ENCODE data around the gene ANKS1B.

The ANKS1B gene

GRCh38 chr12:99388671-99389195 lies 596.0 kb downstream of the ANKS1B start:
- Histone ChIP-seq H3K27me3 (ENCODE audit: insufficient read depth, low read depth, severe bottlenecking) (no peaks in the 10 kb centered on the region), H3K9me3 (ENCODE audit: severe bottlenecking) (no peaks in the 10 kb centered on the region), H3K27ac (no peak overlapping the region), H3K36me3 (no peaks in the 10 kb centered on the region), H3K4me3 (ENCODE audit: low read depth, low read length) (no peak overlapping the region)
- no peak for DNase-seq
- TF ChIP-seq, protein P1, sequence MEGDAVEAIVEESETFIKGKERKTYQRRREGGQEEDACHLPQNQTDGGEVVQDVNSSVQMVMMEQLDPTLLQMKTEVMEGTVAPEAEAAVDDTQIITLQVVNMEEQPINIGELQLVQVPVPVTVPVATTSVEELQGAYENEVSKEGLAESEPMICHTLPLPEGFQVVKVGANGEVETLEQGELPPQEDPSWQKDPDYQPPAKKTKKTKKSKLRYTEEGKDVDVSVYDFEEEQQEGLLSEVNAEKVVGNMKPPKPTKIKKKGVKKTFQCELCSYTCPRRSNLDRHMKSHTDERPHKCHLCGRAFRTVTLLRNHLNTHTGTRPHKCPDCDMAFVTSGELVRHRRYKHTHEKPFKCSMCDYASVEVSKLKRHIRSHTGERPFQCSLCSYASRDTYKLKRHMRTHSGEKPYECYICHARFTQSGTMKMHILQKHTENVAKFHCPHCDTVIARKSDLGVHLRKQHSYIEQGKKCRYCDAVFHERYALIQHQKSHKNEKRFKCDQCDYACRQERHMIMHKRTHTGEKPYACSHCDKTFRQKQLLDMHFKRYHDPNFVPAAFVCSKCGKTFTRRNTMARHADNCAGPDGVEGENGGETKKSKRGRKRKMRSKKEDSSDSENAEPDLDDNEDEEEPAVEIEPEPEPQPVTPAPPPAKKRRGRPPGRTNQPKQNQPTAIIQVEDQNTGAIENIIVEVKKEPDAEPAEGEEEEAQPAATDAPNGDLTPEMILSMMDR (IDR thresholded peaks at IDR 0.05; ENCODE audit: low read depth, low read length): no peak

GRCh38 chr12:99387661-99388060 lies 597.1 kb downstream of the ANKS1B start:
- TF ChIP-seq, protein P1 (IDR thresholded peaks at IDR 0.05; ENCODE audit: low read depth, low read length): no peak
- Histone ChIP-seq H3K27me3 (ENCODE audit: insufficient read depth, low read depth, severe bottlenecking) (no peaks in the 10 kb centered on the region), H3K27ac (no peak overlapping the region), H3K9me3 (ENCODE audit: severe bottlenecking) (no peaks in the 10 kb centered on the region), H3K36me3 (no peaks in the 10 kb centered on the region), H3K4me3 (ENCODE audit: low read depth, low read length) (no peak overlapping the region)
- no peak for DNase-seq

- H3K9me3 ChIP-seq (ENCODE audit: severe bottlenecking): no peaks in the 10 kb centered on the region
- no peaks in the 10 kb centered on the region for H3K27me3 ChIP-seq (ENCODE audit: insufficient read depth, low read depth, severe bottlenecking)
- no peak for DNase-seq
- no peak overlapping the region for H3K27ac ChIP-seq
- no peak overlapping the region for H3K4me3 ChIP-seq (ENCODE audit: low read depth, low read length)
- no peaks in the 10 kb centered on the region for H3K36me3 ChIP-seq
- TF ChIP-seq, protein P1 (IDR thresholded peaks at IDR 0.05; ENCODE audit: low read depth, low read length): peak; percentile 29; the same call in 1 of the 2 replicates
Observed at GRCh38 chr12:99386907-99387306, 597.8 kb downstream of the ANKS1B start.

DNA sequence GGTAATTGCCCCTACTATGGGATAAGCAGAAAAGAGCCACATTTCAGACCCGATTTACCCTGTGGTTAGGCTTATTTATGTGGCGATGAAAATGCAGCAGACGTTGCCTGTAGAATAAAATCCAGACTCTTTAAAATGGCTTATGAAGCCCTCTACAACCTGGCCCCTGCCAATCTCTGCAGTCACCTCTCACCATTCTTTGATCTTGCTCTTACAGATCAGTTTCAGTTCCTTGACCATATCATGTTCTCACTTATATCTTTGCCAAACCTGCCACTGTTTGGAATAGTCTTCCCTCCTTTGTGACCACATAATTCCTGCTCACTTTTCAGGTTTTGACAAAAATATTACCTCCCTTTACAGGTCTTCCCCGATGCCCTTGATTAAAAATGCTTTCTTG lies 601.5 kb downstream of the ANKS1B start:
- H3K9me3 ChIP-seq (ENCODE audit: severe bottlenecking): no peaks in the 10 kb centered on the region
- no peaks in the 10 kb centered on the region for H3K36me3 ChIP-seq
- DNase-seq: no peak
- no peaks in the 10 kb centered on the region for H3K27me3 ChIP-seq (ENCODE audit: insufficient read depth, low read depth, severe bottlenecking)
- no peak overlapping the region for H3K4me3 ChIP-seq (ENCODE audit: low read depth, low read length)
- TF ChIP-seq, protein P1 (IDR thresholded peaks at IDR 0.05; ENCODE audit: low read depth, low read length): no peak
- no peak overlapping the region for H3K27ac ChIP-seq

DNA sequence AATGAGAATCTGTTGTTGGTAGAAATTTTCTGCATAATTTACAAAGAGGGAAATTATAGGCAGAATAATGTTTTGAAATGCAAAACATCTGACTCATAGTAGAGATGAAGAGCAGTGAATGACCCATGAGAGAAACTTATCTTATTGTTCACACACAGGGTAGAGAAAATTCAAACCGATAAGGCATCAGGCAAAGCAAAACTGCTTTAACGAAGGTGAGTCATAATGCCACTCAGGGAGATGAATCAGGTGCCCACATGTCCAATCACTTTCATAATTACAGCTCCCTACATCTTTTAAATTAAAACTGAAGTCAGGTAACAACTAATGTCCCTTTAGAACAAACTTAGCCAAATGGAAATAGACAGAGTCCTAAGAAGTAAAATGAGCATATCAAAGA lies 602.7 kb downstream of the ANKS1B start:
- Histone ChIP-seq H3K36me3 (no peaks in the 10 kb centered on the region), H3K9me3 (ENCODE audit: severe bottlenecking) (no peaks in the 10 kb centered on the region), H3K27ac (no peak overlapping the region), H3K27me3 (ENCODE audit: insufficient read depth, low read depth, severe bottlenecking) (no peaks in the 10 kb centered on the region), H3K4me3 (ENCODE audit: low read depth, low read length) (no peak overlapping the region)
- no peak for DNase-seq
- TF ChIP-seq, protein P1 (IDR thresholded peaks at IDR 0.05; ENCODE audit: low read depth, low read length): no peak

- Histone ChIP-seq H3K36me3 (no peaks in the 10 kb centered on the region), H3K9me3 (ENCODE audit: severe bottlenecking) (no peaks in the 10 kb centered on the region), H3K4me3 (ENCODE audit: low read depth, low read length) (no peak overlapping the region), H3K27me3 (ENCODE audit: insufficient read depth, low read depth, severe bottlenecking) (no peaks in the 10 kb centered on the region), H3K27ac (no peak overlapping the region)
- no peak for DNase-seq
- TF ChIP-seq, protein P1 (IDR thresholded peaks at IDR 0.05; ENCODE audit: low read depth, low read length): no peak
Observed at GRCh38 chr12:99380701-99381100, 604.0 kb downstream of the ANKS1B start.
